Sciatic nerve (tissue), 2 donors: ENCODE measurements around the gene MATR3. TPM values are rescaled to one million over a fixed set of nuclear protein-coding genes. Genes with fewer than 3 reads are reported as not detected.
A peak's percentile ranks its signal among the peaks of the same experiment; 100 is the strongest.

Experiments used
- ATAC-seq: fragments of 200-7000 bp; cut with Tn5 transposase; one replicate; pipeline ENCODE4 v1.9.1; 2020; ENCODE audit warnings: mild to moderate bottlenecking, moderate library complexity
- DNase-seq: peaks from one replicate; pipeline ENCODE4 v3.0.0-alpha.2; 2020; ENCODE audit warnings: low spot score
- intact Hi-C: fragments of 100-400 bp; cut with DNase I; formaldehyde crosslinking; loops from one replicate; pipeline ENCODE4 v1.14.2; 2022
- total RNA-seq: library from RNA; stranded (reverse); fragmentation: NEBNext Ultra II Directional; extraction: Animal tissue kit (Norgen Biotek cat#: 25700); gene quantifications from one replicate; pipeline ENCODE4 v1.2.1, GENCODE V29; 2021
- donor health status: DM: no; HTN: no; CAD: no.
- donor health status: DM: no; HTN: no; CAD: no.

Gene MATR3, protein sequence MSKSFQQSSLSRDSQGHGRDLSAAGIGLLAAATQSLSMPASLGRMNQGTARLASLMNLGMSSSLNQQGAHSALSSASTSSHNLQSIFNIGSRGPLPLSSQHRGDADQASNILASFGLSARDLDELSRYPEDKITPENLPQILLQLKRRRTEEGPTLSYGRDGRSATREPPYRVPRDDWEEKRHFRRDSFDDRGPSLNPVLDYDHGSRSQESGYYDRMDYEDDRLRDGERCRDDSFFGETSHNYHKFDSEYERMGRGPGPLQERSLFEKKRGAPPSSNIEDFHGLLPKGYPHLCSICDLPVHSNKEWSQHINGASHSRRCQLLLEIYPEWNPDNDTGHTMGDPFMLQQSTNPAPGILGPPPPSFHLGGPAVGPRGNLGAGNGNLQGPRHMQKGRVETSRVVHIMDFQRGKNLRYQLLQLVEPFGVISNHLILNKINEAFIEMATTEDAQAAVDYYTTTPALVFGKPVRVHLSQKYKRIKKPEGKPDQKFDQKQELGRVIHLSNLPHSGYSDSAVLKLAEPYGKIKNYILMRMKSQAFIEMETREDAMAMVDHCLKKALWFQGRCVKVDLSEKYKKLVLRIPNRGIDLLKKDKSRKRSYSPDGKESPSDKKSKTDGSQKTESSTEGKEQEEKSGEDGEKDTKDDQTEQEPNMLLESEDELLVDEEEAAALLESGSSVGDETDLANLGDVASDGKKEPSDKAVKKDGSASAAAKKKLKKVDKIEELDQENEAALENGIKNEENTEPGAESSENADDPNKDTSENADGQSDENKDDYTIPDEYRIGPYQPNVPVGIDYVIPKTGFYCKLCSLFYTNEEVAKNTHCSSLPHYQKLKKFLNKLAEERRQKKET
- 208 TPM for total RNA-seq

DNA sequence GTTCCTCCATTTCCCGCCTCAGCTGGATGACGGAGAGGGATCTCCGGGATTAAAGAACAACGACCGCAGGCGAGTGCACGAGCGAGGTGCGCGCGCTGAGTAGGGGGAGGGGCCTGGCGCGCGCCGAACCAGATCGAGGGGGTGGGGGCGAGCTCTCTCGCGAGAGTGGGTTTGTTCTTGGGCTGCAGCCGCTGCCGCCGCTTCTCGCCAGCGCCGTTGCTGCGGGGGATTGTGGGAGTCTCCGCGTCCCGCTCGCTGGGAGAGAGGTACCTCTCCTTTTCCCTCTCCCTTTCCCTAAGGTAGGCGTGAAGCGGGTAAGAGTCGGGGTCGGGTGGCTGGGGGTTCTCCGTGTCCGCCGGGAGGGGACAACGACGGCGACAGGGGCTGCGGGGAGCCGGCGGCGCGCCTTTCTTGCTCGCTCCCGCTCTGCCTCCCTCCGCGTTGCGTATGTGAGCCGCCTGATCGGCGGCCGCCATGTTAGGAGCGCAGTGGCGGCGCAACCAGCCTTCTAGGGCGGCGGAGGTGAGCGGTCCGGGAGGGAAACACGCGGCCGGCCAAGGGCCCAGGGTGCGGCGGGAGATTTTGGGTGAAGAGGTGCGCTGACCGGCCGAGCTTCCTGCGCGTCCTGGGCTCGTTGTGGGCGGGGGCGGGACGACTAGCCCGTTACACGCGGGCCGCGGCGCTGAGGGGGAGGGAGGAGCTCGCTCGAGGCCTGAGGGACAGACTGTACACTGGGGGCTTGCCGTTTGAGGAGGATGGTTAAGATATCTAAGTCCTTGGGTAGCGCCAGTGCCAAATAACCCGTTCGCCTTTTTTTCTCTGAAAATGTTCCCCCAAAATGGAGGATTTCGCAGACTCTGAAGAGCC, at the start of gene MATR3:
MATR3 (plus strand) TSS at position 234 of the 867 bp plus-strand sequence. CDS start 13,676 bp downstream, outside the sequence.
- DNase-seq (peak; percentile 98), ATAC-seq (peak; percentile 98)
- intact Hi-C loops, result loop anchor here (5.0 kb wide), 1 partner anchor 49 kb away; the partner anchor contains the start of gene PAIP2

DNA sequence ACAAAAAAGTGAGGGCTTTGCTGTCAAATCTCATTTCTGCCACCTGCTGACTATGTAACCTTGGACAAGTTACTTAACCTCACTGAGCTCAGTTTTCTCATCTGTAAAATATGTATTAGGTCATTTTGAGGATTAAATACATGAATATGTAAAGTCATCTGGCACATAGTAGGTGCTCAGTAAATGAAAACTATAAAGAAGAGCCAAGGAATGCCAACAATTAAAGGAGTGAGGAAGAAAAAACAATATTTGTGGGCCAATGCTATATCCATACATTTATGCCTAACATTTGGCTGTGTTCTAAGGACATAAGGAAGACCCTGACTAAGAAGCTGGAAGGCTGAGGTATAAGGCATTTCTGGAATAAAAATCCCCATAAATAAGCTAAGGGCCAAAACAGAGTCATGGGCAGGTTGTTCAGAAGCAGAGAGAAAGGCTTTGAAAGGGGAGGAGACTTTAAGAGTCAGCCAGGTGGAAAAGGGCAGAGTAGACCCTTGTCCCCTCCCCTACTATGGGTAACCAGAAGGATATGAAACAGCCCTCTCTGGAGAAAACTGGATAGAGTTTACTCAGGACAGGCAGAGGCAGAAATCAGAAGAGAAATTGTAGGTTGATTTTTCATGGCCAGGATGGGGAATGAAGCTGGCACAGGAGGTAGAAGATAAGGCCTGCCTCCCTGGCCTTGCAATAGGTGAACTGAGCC, 47.8 kb upstream of the MATR3 start:
- ATAC-seq, result no peak
- intact Hi-C loops, result no loop called here
- DNase-seq, result no peak

DNA sequence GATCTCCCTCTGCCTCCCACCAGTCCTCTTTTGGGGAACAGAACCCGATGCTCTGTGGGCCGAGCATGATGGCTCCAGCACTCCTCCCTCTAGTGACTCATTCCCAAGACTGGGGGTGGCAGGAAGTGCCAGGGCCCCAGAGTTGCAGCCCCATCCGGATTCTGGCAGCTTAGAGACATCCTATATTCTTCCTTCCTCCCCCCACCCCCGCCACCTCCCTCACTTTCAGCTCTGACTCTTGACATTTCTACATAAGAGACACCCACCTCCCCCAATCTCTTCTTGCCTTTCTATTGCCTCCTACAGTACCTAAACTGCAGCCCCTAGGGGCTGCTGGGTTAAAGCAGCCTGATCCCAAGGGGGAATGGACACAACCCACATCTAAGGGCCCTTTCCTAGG, 47.1 kb upstream of the MATR3 start:
- ATAC-seq, result no peak
- no peak for DNase-seq
- intact Hi-C loops, result no loop called here

GRCh38 chr5:139248826-139249453, 44.6 kb upstream of the MATR3 start:
- ATAC-seq, result no peak
- intact Hi-C loops, result no loop called here
- DNase-seq, result no peak

DNA sequence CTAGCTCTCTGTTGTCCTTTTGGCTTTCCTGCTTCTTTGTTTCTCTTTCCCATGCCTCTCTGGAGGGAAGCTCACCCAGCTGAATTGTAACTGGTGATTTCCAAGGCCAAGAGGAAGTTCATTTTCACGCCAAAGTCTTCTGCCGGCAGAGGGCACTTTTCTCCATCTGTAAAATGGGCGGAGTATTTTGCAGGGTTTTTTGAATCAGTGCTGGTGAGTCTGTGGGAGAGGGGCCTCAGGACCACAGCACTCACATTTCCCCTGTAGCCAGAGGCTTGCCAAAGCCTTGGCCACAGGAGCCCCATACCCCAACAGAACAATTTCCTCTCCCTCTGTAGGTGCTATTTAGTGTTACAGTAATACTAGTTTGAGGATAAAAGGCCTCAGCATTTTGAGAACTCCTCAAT, 42.3 kb upstream of the MATR3 start:
- DNase-seq (no peak), ATAC-seq (no peak)
- intact Hi-C loops, result no loop called here

DNA sequence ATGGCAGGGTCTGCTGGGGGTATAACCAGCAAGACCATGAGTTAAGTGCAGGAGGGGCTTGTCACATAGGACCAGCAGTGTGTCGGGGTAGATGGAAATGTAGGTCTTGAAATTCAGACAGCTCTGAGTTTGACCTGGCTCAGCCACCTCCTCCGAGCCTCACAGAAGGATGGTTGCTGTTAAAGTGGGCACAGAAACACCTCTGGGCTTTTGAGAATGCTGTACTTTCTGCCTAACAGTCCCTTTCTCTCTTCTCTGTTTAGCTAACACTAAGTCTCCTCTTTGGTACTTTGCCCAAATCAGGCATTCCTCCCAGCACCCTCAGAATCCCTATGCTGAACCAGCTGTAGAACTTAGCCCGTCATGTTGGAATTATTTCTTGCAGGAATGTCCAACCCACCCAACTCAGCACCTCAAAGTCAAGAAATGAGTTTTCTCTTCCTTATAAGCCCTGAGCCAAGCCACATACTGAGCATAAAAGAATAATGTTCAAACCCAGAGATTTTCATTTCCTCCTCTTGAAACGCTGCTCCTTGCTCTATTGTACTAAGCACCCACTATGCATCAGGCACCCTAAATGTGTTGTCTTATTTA, 41.7 kb upstream of the MATR3 start:
- intact Hi-C loops, result no loop called here
- ATAC-seq, result no peak
- no peak for DNase-seq

GRCh38 chr5:139253115-139253514, 40.4 kb upstream of the MATR3 start:
- intact Hi-C loops, result no loop called here
- DNase-seq (no peak), ATAC-seq (no peak)

GRCh38 chr5:139256820-139257219, 36.7 kb upstream of the MATR3 start:
- DNase-seq, result no peak
- no peak for ATAC-seq
- intact Hi-C loops, result no loop called here

GRCh38 chr5:139262059-139262741, 31.3 kb upstream of the MATR3 start:
- DNase-seq, result no peak
- peak; percentile 38 for ATAC-seq
- intact Hi-C loops, result loop anchor here (10.0 kb wide), 1 partner anchor 677 kb away; no protein-coding TSS in a partner anchor

DNA sequence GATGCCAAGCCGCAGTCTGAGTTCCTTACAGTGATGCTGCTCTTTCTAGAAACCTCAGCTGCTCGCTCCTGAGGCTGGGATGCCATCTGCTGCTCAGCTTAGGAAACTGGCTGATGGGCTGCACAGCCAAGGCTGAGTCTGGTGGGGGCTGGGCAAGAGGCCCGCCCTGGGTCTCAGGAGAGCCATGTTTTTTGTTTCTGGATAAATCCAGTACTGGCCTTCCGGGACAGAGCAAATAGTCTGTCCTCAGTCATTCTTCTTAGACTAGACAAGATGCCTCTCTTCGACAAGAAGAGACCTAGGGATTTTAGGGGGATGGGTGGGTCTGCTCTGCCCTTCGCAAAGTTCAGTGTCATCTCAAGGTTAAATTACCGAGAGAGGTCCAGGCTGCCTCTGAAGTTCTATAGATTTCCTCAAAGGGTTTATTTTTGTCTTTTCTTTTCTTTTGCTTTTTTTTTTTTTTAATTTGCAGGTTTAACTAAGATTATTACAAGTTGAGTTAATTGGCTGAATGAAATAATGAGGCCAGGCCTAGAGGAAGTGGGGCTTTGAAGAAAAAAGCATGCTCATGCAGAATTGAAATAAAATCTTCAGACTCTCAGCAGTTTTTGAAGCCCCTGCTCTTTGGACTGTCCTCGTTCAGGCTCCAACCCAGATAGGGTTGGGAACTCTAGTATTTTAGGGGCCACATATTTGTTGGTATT, 30.6 kb upstream of the MATR3 start:
- ATAC-seq (peak; percentile 99), DNase-seq (peak; percentile 91)
- intact Hi-C loops, result loop anchor here (10.0 kb wide), 1 partner anchor 678 kb away; no protein-coding TSS in a partner anchor

- ATAC-seq (no peak), DNase-seq (no peak)
- intact Hi-C loops, result loop anchor here (10.0 kb wide), 1 partner anchor 679 kb away; no protein-coding TSS in a partner anchor
These were observed 30.0 kb upstream of the MATR3 start for GRCh38 chr5:139263536-139263935.

- ATAC-seq (no peak), DNase-seq (no peak)
- intact Hi-C loops, result loop anchor here (2.0 to 10.0 kb wide), 2 partner anchors 623 to 679 kb away; no protein-coding TSS in a partner anchor
These were observed 29.6 kb upstream of the MATR3 start for GRCh38 chr5:139263946-139264345.

DNA sequence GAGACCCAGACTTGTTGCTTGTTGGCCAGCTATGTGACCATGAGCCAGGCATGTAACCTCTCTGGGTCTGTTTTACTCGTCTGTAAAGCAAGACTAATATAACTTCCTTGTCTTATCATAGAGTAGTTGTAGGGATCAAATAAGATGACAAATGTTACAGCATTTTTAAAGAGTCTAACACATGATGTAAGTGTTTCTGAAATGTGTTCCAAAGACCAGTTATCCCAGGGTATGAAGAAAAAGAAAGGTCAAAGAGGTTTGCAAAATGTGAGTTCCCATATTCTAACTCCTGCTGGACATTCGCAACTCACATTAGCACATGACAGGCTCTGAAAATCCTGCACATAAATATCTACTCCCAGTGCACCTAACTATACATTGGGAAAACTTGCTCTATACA, 28.5 kb upstream of the MATR3 start:
- intact Hi-C loops, result loop anchor here (2.0 to 10.0 kb wide), 2 partner anchors 624 to 680 kb away; no protein-coding TSS in a partner anchor
- ATAC-seq, result no peak

GRCh38 chr5:139266236-139266635, 27.3 kb upstream of the MATR3 start:
- intact Hi-C loops, result loop anchor here (10.0 kb wide), 1 partner anchor 681 kb away; no protein-coding TSS in a partner anchor
- ATAC-seq, result no peak

More for the DNA sequence above, 28.5 kb upstream of the MATR3 start:
- no peak for DNase-seq

DNA sequence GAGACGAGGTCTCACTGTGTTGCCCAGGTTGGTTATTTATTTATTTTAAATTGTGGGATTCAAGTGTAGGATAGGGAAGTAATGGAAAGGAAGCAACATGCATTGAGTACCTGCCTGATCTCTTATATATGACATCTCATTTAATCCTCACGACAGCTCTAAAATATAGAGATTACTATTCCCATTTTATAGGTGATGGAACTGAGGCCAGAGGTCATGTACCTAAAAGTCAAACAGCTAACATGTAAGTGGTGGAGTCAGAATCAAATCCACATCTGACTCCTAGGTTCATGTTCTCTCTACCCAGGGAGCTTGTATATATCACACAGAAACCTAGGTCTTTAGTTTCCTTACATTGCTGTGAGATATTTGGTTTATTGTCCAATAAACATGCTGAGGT, 26.1 kb upstream of the MATR3 start:
- ATAC-seq, result no peak

More at GRCh38 chr5:139266236-139266635, 27.3 kb upstream of the MATR3 start:
- DNase-seq, result no peak

More for the DNA sequence above, 26.1 kb upstream of the MATR3 start:
- no peak for DNase-seq
- intact Hi-C loops, result loop anchor here (10.0 kb wide), 1 partner anchor 683 kb away; no protein-coding TSS in a partner anchor
